Astrocyte (in vitro differentiated cells and primary cell): ENCODE data around the gene KIF1C. TPM values are rescaled to one million over a fixed set of nuclear protein-coding genes. Genes with fewer than 3 reads are reported as not detected.

ENCODE experiments used
- DNase-seq: peaks from one replicate; pipeline ENCODE4 v3.0.0-alpha.2; 2010; ENCODE audit warnings: low read depth
- FAIRE-seq: peaks from 2 replicates; lab custom pipeline; 2011; peaks lifted over from hg19 to GRCh38; lab: Jason Lieb, UNC
- H2AFZ ChIP-seq: 2 replicates; pipeline ENCODE4 v1.6.0; 2012; ENCODE audit warnings: low read depth, low read length, inconsistent platforms
- H3K27ac ChIP-seq: 2 replicates; pipeline ENCODE4 v1.5.1; 2011; ENCODE audit warnings: low read depth, low read length, inconsistent platforms
- H3K27me3 ChIP-seq: 2 replicates; pipeline ENCODE4 v1.6.0; 2011; ENCODE audit warnings: low read length, inconsistent platforms; ENCODE audit not compliant: insufficient read depth
- H3K36me3 ChIP-seq: 2 replicates; pipeline ENCODE4 v1.5.1; 2011; ENCODE audit warnings: low read length, inconsistent platforms; ENCODE audit not compliant: insufficient read depth
- H3K4me1 ChIP-seq: 2 replicates; pipeline ENCODE4 v1.5.1; 2011; ENCODE audit warnings: low read length, inconsistent platforms; ENCODE audit not compliant: insufficient read depth
- H3K4me2 ChIP-seq: 2 replicates; pipeline ENCODE4 v1.6.0; 2012; ENCODE audit warnings: low read length, inconsistent platforms
- H3K4me3 ChIP-seq: 2 replicates; pipeline ENCODE4 v1.5.1; 2011; ENCODE audit warnings: low read depth, mild to moderate bottlenecking, low read length, inconsistent platforms; ENCODE audit not compliant: insufficient read depth
- H3K79me2 ChIP-seq: 2 replicates; pipeline ENCODE4 v1.6.0; 2012; ENCODE audit warnings: mild to moderate bottlenecking, low read length, inconsistent platforms; ENCODE audit not compliant: insufficient read depth
- H3K9ac ChIP-seq: 2 replicates; pipeline ENCODE4 v1.6.0; 2012; ENCODE audit warnings: mild to moderate bottlenecking, low read length, inconsistent platforms
- H3K9me3 ChIP-seq: 2 replicates; pipeline ENCODE4 v1.5.1; 2012; ENCODE audit warnings: low read depth, mild to moderate bottlenecking, low read length, inconsistent platforms; ENCODE audit not compliant: insufficient read depth
- H4K20me1 ChIP-seq: 2 replicates; pipeline ENCODE4 v1.6.0; 2012; ENCODE audit warnings: low read length, inconsistent platforms; ENCODE audit not compliant: insufficient read depth
- H3K27ac Mint-ChIP-seq: one replicate; pipeline ENCODE4 v1.8.0; 2021; ENCODE audit warnings: mild to moderate bottlenecking, mixed read lengths; ENCODE audit not compliant: unreplicated experiment
- H3K27me3 Mint-ChIP-seq: one replicate; pipeline ENCODE4 v1.8.0; 2021; ENCODE audit warnings: low read depth, mixed read lengths; ENCODE audit not compliant: unreplicated experiment
- H3K36me3 Mint-ChIP-seq: one replicate; pipeline ENCODE4 v1.8.0; 2021; ENCODE audit warnings: low read depth, mixed read lengths; ENCODE audit not compliant: unreplicated experiment
- H3K4me1 Mint-ChIP-seq: one replicate; pipeline ENCODE4 v1.8.0; 2021; ENCODE audit warnings: low read depth, mixed read lengths; ENCODE audit not compliant: unreplicated experiment
- H3K4me3 Mint-ChIP-seq: one replicate; pipeline ENCODE4 v1.8.0; 2021; ENCODE audit warnings: mild to moderate bottlenecking, moderate library complexity, mixed read lengths; ENCODE audit not compliant: unreplicated experiment
- H3K9me3 Mint-ChIP-seq: one replicate; pipeline ENCODE4 v1.8.0; 2021; ENCODE audit warnings: mild to moderate bottlenecking, mixed read lengths; ENCODE audit not compliant: unreplicated experiment
- CTCF ChIP-seq: IDR thresholded peaks from 2 replicates; pipeline ENCODE4 v1.5.1; 2011; ENCODE audit warnings: low read depth, mild to moderate bottlenecking, inconsistent platforms, low read length, moderate library complexity; ENCODE audit not compliant: insufficient read depth
- EZH2 ChIP-seq: IDR thresholded peaks from 2 replicates; pipeline ENCODE4 v1.6.1; 2012; ENCODE audit warnings: mild to moderate bottlenecking, low read length, inconsistent platforms; ENCODE audit not compliant: insufficient read depth
- total RNA-seq: library from RNA; stranded (reverse); gene quantifications from 2 replicates; pipeline ENCODE4 v1.2.1, GENCODE V29; 2021

KIF1C gene
- total RNA-seq, 1 donor from 2014 or later: 109 TPM

- H3K27me3 Mint-ChIP-seq: no peaks in the 10 kb centered on the region
- no peak overlapping the region for H3K4me2 ChIP-seq
- H4K20me1 ChIP-seq: peaks cover 25% of the 10 kb centered on the region
- no peaks in the 10 kb centered on the region for H3K9me3 ChIP-seq
- peaks cover 9% of the 10 kb centered on the region for H3K79me2 ChIP-seq
- DNase-seq (no peak), FAIRE-seq (no peak)
- H3K4me3 ChIP-seq: no peak overlapping the region
- H2AFZ ChIP-seq: no peak overlapping the region
- peaks cover 10% of the 10 kb centered on the region for H3K4me1 Mint-ChIP-seq
- no peak overlapping the region for H3K27ac Mint-ChIP-seq
- TF ChIP-seq CTCF (no peak), EZH2 (no peak)
- H3K9ac ChIP-seq: no peak overlapping the region
- H3K9me3 Mint-ChIP-seq: no peaks in the 10 kb centered on the region
- peaks cover 9% of the 10 kb centered on the region for H3K36me3 ChIP-seq
- H3K36me3 Mint-ChIP-seq: peaks cover 31% of the 10 kb centered on the region
- H3K27me3 ChIP-seq: no peaks in the 10 kb centered on the region
- peaks cover 10% of the 10 kb centered on the region for H3K4me1 ChIP-seq
- H3K4me3 Mint-ChIP-seq: no peak overlapping the region
- no peak overlapping the region for H3K27ac ChIP-seq
These were observed 15.4 kb upstream of the KIF1C start for GRCh38 chr17:4982305-4982704.

GRCh38 chr17:4986403-4986802, 11.3 kb upstream of the KIF1C start:
- H3K4me3 Mint-ChIP-seq: peak overlapping the region; percentile 88
- peak overlapping the region; percentile 83 for H3K9ac ChIP-seq
- peaks cover 10% of the 10 kb centered on the region for H3K36me3 Mint-ChIP-seq
- no peak overlapping the region for H3K27ac ChIP-seq
- peak overlapping the region; percentile 80 for H3K27ac Mint-ChIP-seq
- H3K79me2 ChIP-seq: peaks cover 23% of the 10 kb centered on the region
- peak overlapping the region; percentile 79 for H3K4me3 ChIP-seq
- H3K9me3 Mint-ChIP-seq: no peaks in the 10 kb centered on the region
- TF ChIP-seq EZH2: no peak
- no peak for TF ChIP-seq CTCF
- no peak overlapping the region for H2AFZ ChIP-seq
- peaks cover 4% of the 10 kb centered on the region for H4K20me1 ChIP-seq
- H3K4me1 ChIP-seq: peaks cover 24% of the 10 kb centered on the region
- H3K27me3 ChIP-seq: no peaks in the 10 kb centered on the region
- H3K4me2 ChIP-seq: peak overlapping the region; percentile 98
- DNase-seq (no peak), FAIRE-seq (no peak)
- peaks cover 19% of the 10 kb centered on the region for H3K4me1 Mint-ChIP-seq
- no peaks in the 10 kb centered on the region for H3K9me3 ChIP-seq
- H3K36me3 ChIP-seq: peaks cover 3% of the 10 kb centered on the region
- no peaks in the 10 kb centered on the region for H3K27me3 Mint-ChIP-seq

GRCh38 chr17:4986951-4987766, 10.6 kb upstream of the KIF1C start, which contains the start of gene CAMTA2:
TSS of gene CAMTA2 (minus strand) at chr17:4987675. CDS start at chr17:4986222, 1,453 bp downstream.
- H2AFZ ChIP-seq: peak within 1 kb of the TSS; percentile 93
- peak within 1 kb of the TSS; percentile 79 for H3K4me3 ChIP-seq
- peak within 1 kb of the TSS; percentile 83 for H3K9ac ChIP-seq
- Mint-ChIP-seq H3K27me3 (no peaks in the 10 kb centered on the region), H3K4me3 (peak within 1 kb of the TSS; percentile 88), H3K27ac (peak within 1 kb of the TSS; percentile 80), H3K9me3 (no peaks in the 10 kb centered on the region), H3K4me1 (peaks cover 19% of the 10 kb centered on the region), H3K36me3 (peaks cover 5% of the 10 kb centered on the region)
- DNase-seq (peak; percentile 38), FAIRE-seq (no peak)
- peak within 1 kb of the TSS; percentile 49 for H3K27ac ChIP-seq
- H3K27me3 ChIP-seq: no peaks in the 10 kb centered on the region
- H3K9me3 ChIP-seq: no peaks in the 10 kb centered on the region
- H3K4me1 ChIP-seq: peaks cover 24% of the 10 kb centered on the region
- peaks cover 3% of the 10 kb centered on the region for H4K20me1 ChIP-seq
- TF ChIP-seq CTCF (no peak), EZH2 (no peak)
- peaks cover 23% of the 10 kb centered on the region for H3K79me2 ChIP-seq
- H3K4me2 ChIP-seq: peak within 1 kb of the TSS; percentile 98
- peaks cover 3% of the 10 kb centered on the region for H3K36me3 ChIP-seq
